Fibroblast of pulmonary artery (primary cell): ENCODE measurements around the gene SDCCAG8.
A peak's percentile ranks its signal among the peaks of the same experiment; 100 is the strongest.

ENCODE experiments used
- DNase-seq: peaks from one replicate; pipeline ENCODE4 v3.0.0-alpha.2; 2010; ENCODE audit warnings: low read depth
- H3K4me3 ChIP-seq: replicated peaks from 2 replicates; pipeline ENCODE4 v1.5.1; 2011; ENCODE audit warnings: low read depth, mild to moderate bottlenecking, control low read depth, low read length, moderate library complexity
- TF ChIP-seq, protein P1 (sequence below): IDR thresholded peaks from 2 replicates; pipeline ENCODE4 v1.5.1; 2011; ENCODE audit warnings: mild to moderate bottlenecking, control low read depth, low read length, inconsistent platforms; ENCODE audit errors: missing control alignments

The SDCCAG8 gene

DNA sequence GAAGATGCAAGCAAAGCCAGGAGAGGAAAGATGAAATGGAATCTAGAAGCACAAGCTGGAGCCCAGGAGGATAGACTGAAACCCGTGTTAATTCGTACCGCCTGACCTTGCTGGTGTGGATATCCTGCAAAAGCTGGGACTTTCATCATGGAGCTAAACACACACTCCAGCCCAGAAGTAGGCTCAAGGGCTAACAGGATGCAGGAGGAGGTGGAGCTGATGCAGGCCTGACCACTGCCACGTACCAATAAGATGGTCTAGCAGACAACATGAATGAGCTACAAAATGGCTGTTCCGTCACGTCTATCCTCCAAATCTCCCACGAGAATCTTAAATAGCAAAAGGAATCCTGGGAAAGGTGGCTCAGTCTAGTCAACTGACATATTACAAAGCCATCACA lies 270.3 kb downstream of the SDCCAG8 start:
- TF ChIP-seq, protein P1, sequence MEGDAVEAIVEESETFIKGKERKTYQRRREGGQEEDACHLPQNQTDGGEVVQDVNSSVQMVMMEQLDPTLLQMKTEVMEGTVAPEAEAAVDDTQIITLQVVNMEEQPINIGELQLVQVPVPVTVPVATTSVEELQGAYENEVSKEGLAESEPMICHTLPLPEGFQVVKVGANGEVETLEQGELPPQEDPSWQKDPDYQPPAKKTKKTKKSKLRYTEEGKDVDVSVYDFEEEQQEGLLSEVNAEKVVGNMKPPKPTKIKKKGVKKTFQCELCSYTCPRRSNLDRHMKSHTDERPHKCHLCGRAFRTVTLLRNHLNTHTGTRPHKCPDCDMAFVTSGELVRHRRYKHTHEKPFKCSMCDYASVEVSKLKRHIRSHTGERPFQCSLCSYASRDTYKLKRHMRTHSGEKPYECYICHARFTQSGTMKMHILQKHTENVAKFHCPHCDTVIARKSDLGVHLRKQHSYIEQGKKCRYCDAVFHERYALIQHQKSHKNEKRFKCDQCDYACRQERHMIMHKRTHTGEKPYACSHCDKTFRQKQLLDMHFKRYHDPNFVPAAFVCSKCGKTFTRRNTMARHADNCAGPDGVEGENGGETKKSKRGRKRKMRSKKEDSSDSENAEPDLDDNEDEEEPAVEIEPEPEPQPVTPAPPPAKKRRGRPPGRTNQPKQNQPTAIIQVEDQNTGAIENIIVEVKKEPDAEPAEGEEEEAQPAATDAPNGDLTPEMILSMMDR, result no peak
- DNase-seq, result no peak
- no peak overlapping the region for H3K4me3 ChIP-seq

DNA sequence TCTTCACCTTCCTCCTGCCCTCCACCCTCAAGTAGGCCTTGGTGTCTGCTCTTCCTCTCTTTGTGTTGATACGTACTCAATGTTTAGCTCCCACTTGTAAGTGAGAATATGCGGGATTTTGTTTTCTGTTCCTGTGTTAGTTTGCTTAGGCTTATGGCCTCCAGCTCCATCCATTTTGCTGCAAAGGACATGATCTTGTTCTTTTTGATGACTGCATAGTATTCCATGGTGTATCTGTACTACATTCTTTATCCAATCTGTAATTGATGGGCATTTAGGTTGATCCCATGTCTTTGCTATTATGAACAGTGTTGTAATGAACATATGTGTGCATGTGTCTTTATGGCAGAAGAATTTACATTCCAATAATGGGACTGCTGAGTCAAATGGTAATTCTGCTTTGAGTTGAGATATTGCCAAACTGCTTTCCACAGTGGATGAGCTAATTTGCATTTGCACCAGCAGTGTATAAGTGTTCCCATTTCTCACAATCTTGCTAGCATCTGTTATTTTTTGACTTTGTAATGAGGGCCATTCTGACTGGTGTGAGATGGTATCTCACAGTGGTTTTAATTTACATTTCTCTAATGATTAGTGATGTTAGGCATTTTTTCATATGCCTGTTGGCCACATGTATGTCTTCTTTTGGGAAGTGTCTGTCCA lies 272.7 kb downstream of the SDCCAG8 start:
- TF ChIP-seq, protein P1, result no peak
- no peak for DNase-seq
- no peak overlapping the region for H3K4me3 ChIP-seq

DNA sequence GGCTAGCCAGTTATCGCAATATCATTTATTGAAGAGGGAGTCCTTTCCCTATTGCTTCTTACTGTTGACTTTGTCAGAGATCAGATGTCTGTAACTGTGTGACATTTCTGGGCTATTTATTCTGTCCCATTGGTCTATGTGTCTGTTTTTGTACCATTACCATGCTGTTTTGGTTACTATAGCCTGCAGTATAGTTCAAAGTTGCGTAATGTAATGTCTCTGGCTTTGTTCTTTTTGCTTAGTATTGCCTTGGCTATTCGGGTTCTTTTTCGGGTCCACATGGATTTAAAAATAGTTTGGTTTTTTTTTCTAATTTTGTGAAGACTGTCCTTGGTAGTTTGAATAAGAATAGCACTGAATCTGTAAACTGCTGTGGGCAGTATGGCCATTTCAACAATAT lies 273.7 kb downstream of the SDCCAG8 start:
- TF ChIP-seq, protein P1, result no peak
- H3K4me3 ChIP-seq, result no peak overlapping the region
- no peak for DNase-seq

- H3K4me3 ChIP-seq, result no peak overlapping the region
- TF ChIP-seq, protein P1, result no peak
These were observed 279.2 kb downstream of the SDCCAG8 start for GRCh38 chr1:243535014-243535413.

GRCh38 chr1:243539636-243540035 lies 283.8 kb downstream of the SDCCAG8 start:
- peak; percentile 9 for DNase-seq
- no peak overlapping the region for H3K4me3 ChIP-seq
- TF ChIP-seq, protein P1, result no peak

More at GRCh38 chr1:243535014-243535413, 279.2 kb downstream of the SDCCAG8 start:
- DNase-seq, result no peak

GRCh38 chr1:243542739-243543415 lies 287.0 kb downstream of the SDCCAG8 start:
- peak; percentile 7 for DNase-seq
- TF ChIP-seq, protein P1, result no peak
- H3K4me3 ChIP-seq, result no peak overlapping the region
